ENCODE results near the gene PTTG1IP.

PTTG1IP gene

GRCh38 chr21:44819283-44820243 lies 53.9 kb downstream of the PTTG1IP start:
- DNase-seq: no peak

GRCh38 chr21:44818640-44819011 lies 54.9 kb downstream of the PTTG1IP start:
- no peak for DNase-seq

GRCh38 chr21:44817914-44818639 lies 55.4 kb downstream of the PTTG1IP start, which contains the start of gene SUMO3:
Gene SUMO3 (minus strand): TSS chr21:44818062. CDS start chr21:44817968, 94 bp downstream.
- DNase-seq: peak; percentile 35 to 43

- DNase-seq: peak in 1 of 2 experiments; percentile 51
These were observed 56.0 kb downstream of the PTTG1IP start for GRCh38 chr21:44817506-44817880.

GRCh38 chr21:44816761-44817505 lies 56.6 kb downstream of the PTTG1IP start:
- no peak for DNase-seq

- no peak for DNase-seq
These were observed 57.5 kb downstream of the PTTG1IP start for GRCh38 chr21:44815852-44816628.

GRCh38 chr21:44815225-44815624 lies 58.3 kb downstream of the PTTG1IP start:
- DNase-seq: no peak

- no peak for DNase-seq
These were observed 58.9 kb downstream of the PTTG1IP start for GRCh38 chr21:44814498-44815023.

- no peak for DNase-seq
These were observed 59.8 kb downstream of the PTTG1IP start for GRCh38 chr21:44813727-44814126.

GRCh38 chr21:44813149-44813548 lies 60.3 kb downstream of the PTTG1IP start:
- DNase-seq: no peak

- no peak for DNase-seq
These were observed 60.9 kb downstream of the PTTG1IP start for GRCh38 chr21:44812640-44813039.

- no peak for DNase-seq
These were observed 62.7 kb downstream of the PTTG1IP start for GRCh38 chr21:44810779-44811178.

GRCh38 chr21:44805859-44806258 lies 67.6 kb downstream of the PTTG1IP start:
- no peak for DNase-seq

- no peak for DNase-seq
These were observed 68.3 kb downstream of the PTTG1IP start for GRCh38 chr21:44805226-44805625.

- no peak for DNase-seq
These were observed 68.7 kb downstream of the PTTG1IP start for GRCh38 chr21:44804762-44805161.

GRCh38 chr21:44803651-44804050 lies 69.8 kb downstream of the PTTG1IP start:
- no peak for DNase-seq

GRCh38 chr21:44802396-44803153 lies 70.9 kb downstream of the PTTG1IP start:
- DNase-seq: peak in 1 of 2 experiments; percentile 13

- peak; percentile 7 to 68 for DNase-seq
These were observed 71.8 kb downstream of the PTTG1IP start, which contains the start of gene UBE2G2 for GRCh38 chr21:44801468-44802395. Gene UBE2G2 (minus strand): TSS chr21:44801820. CDS start chr21:44801748, 72 bp downstream.

GRCh38 chr21:44800971-44801467 lies 72.5 kb downstream of the PTTG1IP start:
- peak in 1 of 2 experiments; percentile 34 for DNase-seq

GRCh38 chr21:44800103-44800502 lies 73.4 kb downstream of the PTTG1IP start:
- DNase-seq: peak in 1 of 2 experiments; percentile 6

Measured in SW 1271 (cell line).